DND-41 (cell line): Measurements from ENCODE around the gene MYRIP.

Source experiments
- EZH2 ChIP-seq: IDR thresholded peaks from 3 replicates; pipeline ENCODE4 v1.6.1; 2012; ENCODE audit warnings: borderline replicate concordance, low read depth, mild to moderate bottlenecking, moderate library complexity, low read length, inconsistent platforms; ENCODE audit not compliant: severe bottlenecking
- TF ChIP-seq, protein P1 (sequence below): IDR thresholded peaks from 2 replicates; pipeline ENCODE4 v1.5.1; 2012; ENCODE audit warnings: borderline replicate concordance, low read length, moderate library complexity, mild to moderate bottlenecking; ENCODE audit not compliant: poor library complexity, severe bottlenecking; ENCODE audit errors: extremely low read depth

DNA sequence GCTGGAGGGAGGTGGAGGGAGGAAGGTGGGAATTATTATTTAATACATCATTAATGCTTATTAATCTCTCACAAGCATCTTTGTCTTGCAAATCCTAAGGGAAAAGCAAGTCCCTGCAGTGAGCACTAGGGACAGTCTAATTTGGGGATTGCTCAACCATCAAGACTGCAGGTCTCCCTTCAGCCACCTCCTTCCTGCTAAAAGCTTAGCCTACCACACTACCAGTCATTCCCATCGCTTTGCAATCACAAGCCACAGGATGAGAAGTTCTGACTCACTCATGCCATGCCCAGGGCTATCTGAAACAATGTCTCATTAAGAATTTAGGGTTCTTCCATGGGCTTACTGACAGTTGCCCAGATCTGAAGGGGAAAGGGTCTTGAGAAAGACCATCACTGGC lies 449.1 kb downstream of the MYRIP start:
- TF ChIP-seq EZH2: no peak
- TF ChIP-seq, protein P1, sequence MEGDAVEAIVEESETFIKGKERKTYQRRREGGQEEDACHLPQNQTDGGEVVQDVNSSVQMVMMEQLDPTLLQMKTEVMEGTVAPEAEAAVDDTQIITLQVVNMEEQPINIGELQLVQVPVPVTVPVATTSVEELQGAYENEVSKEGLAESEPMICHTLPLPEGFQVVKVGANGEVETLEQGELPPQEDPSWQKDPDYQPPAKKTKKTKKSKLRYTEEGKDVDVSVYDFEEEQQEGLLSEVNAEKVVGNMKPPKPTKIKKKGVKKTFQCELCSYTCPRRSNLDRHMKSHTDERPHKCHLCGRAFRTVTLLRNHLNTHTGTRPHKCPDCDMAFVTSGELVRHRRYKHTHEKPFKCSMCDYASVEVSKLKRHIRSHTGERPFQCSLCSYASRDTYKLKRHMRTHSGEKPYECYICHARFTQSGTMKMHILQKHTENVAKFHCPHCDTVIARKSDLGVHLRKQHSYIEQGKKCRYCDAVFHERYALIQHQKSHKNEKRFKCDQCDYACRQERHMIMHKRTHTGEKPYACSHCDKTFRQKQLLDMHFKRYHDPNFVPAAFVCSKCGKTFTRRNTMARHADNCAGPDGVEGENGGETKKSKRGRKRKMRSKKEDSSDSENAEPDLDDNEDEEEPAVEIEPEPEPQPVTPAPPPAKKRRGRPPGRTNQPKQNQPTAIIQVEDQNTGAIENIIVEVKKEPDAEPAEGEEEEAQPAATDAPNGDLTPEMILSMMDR: no peak
